ENCODE results near the gene OR13C9.
A peak's percentile ranks its signal among the peaks of the same experiment; 100 is the strongest.
"Not testable (repeated sequence)": the region's sequence is repeated elsewhere in the genome, so short reads cannot be mapped to it uniquely, and the experiment has no call there.

The OR13C9 gene, protein sequence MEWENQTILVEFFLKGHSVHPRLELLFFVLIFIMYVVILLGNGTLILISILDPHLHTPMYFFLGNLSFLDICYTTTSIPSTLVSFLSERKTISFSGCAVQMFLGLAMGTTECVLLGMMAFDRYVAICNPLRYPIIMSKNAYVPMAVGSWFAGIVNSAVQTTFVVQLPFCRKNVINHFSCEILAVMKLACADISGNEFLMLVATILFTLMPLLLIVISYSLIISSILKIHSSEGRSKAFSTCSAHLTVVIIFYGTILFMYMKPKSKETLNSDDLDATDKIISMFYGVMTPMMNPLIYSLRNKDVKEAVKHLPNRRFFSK

DNA sequence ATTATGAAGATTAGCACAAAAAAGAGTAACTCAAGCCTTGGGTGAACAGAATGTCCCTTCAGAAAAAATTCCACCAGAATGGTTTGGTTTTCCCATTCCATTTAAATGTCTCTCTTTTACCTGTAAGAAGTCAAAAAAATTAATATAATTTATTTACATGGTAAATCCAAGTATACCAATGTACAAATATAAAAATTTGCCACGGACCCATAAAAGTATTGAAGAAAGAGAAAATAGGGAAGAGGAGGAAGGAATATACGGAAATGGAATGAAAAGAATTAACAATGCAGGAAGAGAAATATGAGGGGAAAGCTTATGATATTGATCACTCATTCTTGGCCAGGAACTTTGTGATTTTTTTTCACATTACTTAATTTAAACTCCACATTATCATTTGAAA lies at the start of gene OR13C9:
OR13C9 (minus strand) TSS at position 101 of the 400 bp plus-strand sequence; CDS start at position 101, 0 bp downstream.
- no peaks in the 10 kb centered on the region for H3K27me3 ChIP-seq (ENCODE audit: insufficient read depth, poor library complexity, severe bottlenecking)
- H3K36me3 ChIP-seq (ENCODE audit: low read depth): no peaks in the 10 kb centered on the region
- TF ChIP-seq, protein P1, sequence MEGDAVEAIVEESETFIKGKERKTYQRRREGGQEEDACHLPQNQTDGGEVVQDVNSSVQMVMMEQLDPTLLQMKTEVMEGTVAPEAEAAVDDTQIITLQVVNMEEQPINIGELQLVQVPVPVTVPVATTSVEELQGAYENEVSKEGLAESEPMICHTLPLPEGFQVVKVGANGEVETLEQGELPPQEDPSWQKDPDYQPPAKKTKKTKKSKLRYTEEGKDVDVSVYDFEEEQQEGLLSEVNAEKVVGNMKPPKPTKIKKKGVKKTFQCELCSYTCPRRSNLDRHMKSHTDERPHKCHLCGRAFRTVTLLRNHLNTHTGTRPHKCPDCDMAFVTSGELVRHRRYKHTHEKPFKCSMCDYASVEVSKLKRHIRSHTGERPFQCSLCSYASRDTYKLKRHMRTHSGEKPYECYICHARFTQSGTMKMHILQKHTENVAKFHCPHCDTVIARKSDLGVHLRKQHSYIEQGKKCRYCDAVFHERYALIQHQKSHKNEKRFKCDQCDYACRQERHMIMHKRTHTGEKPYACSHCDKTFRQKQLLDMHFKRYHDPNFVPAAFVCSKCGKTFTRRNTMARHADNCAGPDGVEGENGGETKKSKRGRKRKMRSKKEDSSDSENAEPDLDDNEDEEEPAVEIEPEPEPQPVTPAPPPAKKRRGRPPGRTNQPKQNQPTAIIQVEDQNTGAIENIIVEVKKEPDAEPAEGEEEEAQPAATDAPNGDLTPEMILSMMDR (IDR thresholded peaks at IDR 0.05; ENCODE audit: poor library complexity, severe bottlenecking): no peak
- ATAC-seq (ENCODE audit: low read depth) (no peak), DNase-seq (ENCODE audit: low spot score) (no peak)
- H3K4me3 ChIP-seq (ENCODE audit: severe bottlenecking): no peak within 1 kb of the TSS
- H3K27ac ChIP-seq (ENCODE audit: poor library complexity, severe bottlenecking): no peak within 1 kb of the TSS
- H3K9me3 ChIP-seq (ENCODE audit: severe bottlenecking): no peaks in the 10 kb centered on the region
- no peaks in the 10 kb centered on the region for H3K4me1 ChIP-seq (ENCODE audit: insufficient read depth, poor library complexity, severe bottlenecking)

DNA sequence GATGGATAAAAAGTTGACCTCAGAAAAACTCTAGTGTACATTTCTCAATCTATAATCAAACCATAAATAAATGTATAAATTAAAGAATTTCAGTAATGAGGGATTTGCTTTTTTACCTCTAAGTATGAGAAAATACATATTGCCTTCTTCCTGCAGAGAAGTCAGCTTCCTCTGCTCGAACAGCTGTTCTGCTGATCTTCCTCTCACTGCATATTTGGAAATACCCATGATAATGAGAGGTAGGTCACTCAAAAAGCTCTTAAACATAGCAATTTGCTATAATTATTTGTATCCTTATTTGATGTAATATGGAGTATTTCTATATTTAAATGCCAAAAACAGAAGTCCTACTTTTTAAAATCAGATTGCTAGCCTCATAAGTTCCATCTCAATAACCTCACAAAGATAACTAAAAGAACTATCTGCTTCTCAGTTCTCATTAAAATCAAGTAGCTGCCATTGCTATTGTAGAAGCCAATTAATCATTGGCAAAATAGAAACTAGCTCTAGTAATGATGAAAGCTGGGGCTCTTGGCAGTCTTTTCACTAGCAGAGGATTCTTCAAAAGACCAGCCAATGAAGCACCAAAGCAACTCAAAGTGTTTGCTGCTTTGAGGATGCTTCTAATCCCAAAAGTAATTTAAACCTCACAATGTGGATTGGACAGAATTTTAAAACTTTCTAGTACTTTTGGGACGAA lies 40.6 kb upstream of the OR13C9 start:
- Histone ChIP-seq H3K9me3 (ENCODE audit: severe bottlenecking) (no peaks in the 10 kb centered on the region), H3K4me1 (ENCODE audit: insufficient read depth, poor library complexity, severe bottlenecking) (no peaks in the 10 kb centered on the region), H3K36me3 (ENCODE audit: low read depth) (no peaks in the 10 kb centered on the region), H3K4me3 (ENCODE audit: severe bottlenecking) (no peak overlapping the region), H3K27me3 (ENCODE audit: insufficient read depth, poor library complexity, severe bottlenecking) (peaks cover 4% of the 10 kb centered on the region), H3K27ac (ENCODE audit: poor library complexity, severe bottlenecking) (no peak overlapping the region)
- TF ChIP-seq, protein P1 (IDR thresholded peaks at IDR 0.05; ENCODE audit: poor library complexity, severe bottlenecking): no peak
- no peak for DNase-seq (ENCODE audit: low spot score)
- ATAC-seq (ENCODE audit: low read depth): no peak

DNA sequence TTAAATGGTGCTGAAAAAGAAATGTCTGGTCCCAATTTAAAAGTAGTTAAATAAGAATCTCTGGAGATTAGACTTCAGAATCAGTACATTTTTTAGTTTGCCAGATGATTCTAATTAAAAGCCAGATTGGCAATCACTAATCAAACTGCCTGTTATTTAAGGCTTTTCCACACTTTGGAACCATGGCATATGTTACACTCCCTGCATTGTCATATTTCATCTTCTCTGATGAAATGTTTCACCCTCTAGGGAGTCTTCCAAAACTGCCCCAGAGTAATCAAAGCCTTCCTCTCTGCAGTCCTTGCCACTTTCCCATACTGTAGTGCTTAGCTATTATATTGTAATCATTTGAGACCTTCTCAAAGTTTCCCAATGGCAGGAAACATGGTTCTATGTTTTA lies 17.5 kb upstream of the OR13C9 start:
- no peak overlapping the region for H3K4me3 ChIP-seq (ENCODE audit: severe bottlenecking)
- no peak for ATAC-seq (ENCODE audit: low read depth)
- no peaks in the 10 kb centered on the region for H3K9me3 ChIP-seq (ENCODE audit: severe bottlenecking)
- no peaks in the 10 kb centered on the region for H3K4me1 ChIP-seq (ENCODE audit: insufficient read depth, poor library complexity, severe bottlenecking)
- TF ChIP-seq, protein P1 (IDR thresholded peaks at IDR 0.05; ENCODE audit: poor library complexity, severe bottlenecking): no peak
- no peak overlapping the region for H3K27ac ChIP-seq (ENCODE audit: poor library complexity, severe bottlenecking)
- H3K36me3 ChIP-seq (ENCODE audit: low read depth): no peaks in the 10 kb centered on the region
- DNase-seq (ENCODE audit: low spot score): no peak
- no peaks in the 10 kb centered on the region for H3K27me3 ChIP-seq (ENCODE audit: insufficient read depth, poor library complexity, severe bottlenecking)

DNA sequence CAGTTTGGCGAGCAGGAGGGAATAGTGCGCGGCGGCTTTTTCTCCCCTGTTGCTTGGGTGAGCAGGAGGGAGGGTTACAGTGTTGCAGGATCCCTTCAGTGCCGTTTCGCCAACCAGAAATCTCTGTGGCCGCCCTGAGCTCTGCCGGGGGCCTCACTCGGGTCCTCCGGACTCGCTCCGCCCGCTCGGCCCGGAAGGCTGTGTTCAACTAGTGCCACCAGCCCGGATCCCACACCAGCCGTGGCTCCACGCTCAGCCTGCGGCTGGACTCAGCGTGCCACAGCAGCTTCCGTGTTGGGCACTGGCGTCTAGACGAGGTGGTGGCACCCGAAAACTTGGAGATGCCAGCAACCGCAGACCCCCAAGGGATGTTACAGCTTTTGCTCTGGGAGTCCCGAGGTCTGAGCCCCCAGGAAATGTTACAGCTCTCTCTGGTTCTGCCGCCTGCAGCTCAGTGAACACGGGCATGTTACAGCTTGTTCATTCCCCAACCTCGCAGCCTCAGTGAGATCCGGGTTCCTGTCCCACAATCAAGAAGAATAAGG lies 16.0 kb upstream of the OR13C9 start:
- TF ChIP-seq, protein P1 (IDR thresholded peaks at IDR 0.05; ENCODE audit: poor library complexity, severe bottlenecking): no peak
- ATAC-seq (ENCODE audit: low read depth): no peak
- DNase-seq (ENCODE audit: low spot score): peak; percentile 43
- no peak overlapping the region for H3K27ac ChIP-seq (ENCODE audit: poor library complexity, severe bottlenecking)
- H3K36me3 ChIP-seq (ENCODE audit: low read depth): no peaks in the 10 kb centered on the region
- H3K4me3 ChIP-seq (ENCODE audit: severe bottlenecking): no peak overlapping the region
- H3K9me3 ChIP-seq (ENCODE audit: severe bottlenecking): no peaks in the 10 kb centered on the region
- H3K4me1 ChIP-seq (ENCODE audit: insufficient read depth, poor library complexity, severe bottlenecking): no peaks in the 10 kb centered on the region
- no peaks in the 10 kb centered on the region for H3K27me3 ChIP-seq (ENCODE audit: insufficient read depth, poor library complexity, severe bottlenecking)

DNA sequence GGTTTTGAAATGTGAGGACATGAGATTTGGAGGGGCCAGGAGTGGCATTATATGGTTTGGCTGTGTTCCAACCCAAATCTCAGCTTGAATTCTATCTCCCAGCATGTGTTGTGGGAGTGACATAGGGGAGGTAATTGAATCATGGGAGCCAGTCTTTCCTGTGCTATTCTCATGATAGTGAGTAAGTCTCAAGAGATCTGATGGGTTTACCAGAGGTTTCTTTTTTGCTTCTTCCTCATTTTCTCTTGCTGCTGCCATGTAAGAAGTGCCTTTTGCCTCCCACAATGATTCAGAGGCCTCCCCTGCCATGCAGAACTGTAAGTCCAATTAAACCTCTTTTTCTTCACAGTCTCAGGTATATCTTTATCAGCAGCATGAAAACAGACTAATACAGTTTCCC lies 8.0 kb upstream of the OR13C9 start:
- not testable (repeated sequence) for H3K27me3 ChIP-seq (ENCODE audit: insufficient read depth, poor library complexity, severe bottlenecking); H3K4me3 ChIP-seq (ENCODE audit: severe bottlenecking); DNase-seq (ENCODE audit: low spot score); H3K9me3 ChIP-seq (ENCODE audit: severe bottlenecking); H3K36me3 ChIP-seq (ENCODE audit: low read depth); H3K4me1 ChIP-seq (ENCODE audit: insufficient read depth, poor library complexity, severe bottlenecking); H3K27ac ChIP-seq (ENCODE audit: poor library complexity, severe bottlenecking); ATAC-seq (ENCODE audit: low read depth)

All from RWPE2 (cell line).